Measurements from ENCODE around the gene OPTN. TPM values are rescaled to one million over a fixed set of nuclear protein-coding genes. Genes with fewer than 3 reads are reported as not detected.

The OPTN gene
- total and polyA plus RNA-seq, 10 of the 15 experiments (the other 5 are each of a cell fraction or from before 2014, with no cell fraction given) = 15.2 to 42.4 (median 25.5) TPM

GRCh38 chr10:13117841-13118783, 18.1 kb downstream of the OPTN start:
- H2AFZ ChIP-seq (ENCODE audit: control insufficient read depth, low read depth, low read length) = no peak overlapping the region
- no peaks in the 10 kb centered on the region for H3K79me2 ChIP-seq (ENCODE audit: control insufficient read depth, insufficient read depth, low read length)
- H3K9ac ChIP-seq (ENCODE audit: control insufficient read depth, insufficient read depth, low read length) = no peak overlapping the region
- H3K27me3 ChIP-seq (replicated peaks in 1 of 2; ENCODE audit: control insufficient read depth in 2 of 2, insufficient read depth in 2 of 2, low read length in 1 of 2) = no peaks in the 10 kb centered on the region
- POLR2A ChIA-PET = interaction anchor here (0.6 kb wide), 2 partner anchors 865 to 1510 kb away, joined by 3 to 4 read pairs; no protein-coding TSS in a partner anchor
- TF ChIP-seq RUNX3 (IDR thresholded peaks at IDR 0.05; ENCODE audit: low read length) = peak; percentile 66
- TF ChIP-seq MEF2B (IDR thresholded peaks at IDR 0.05; ENCODE audit: partially characterized antibody, poor library complexity, severe bottlenecking) = peak; percentile 34
- peak in 1 of 2 experiments; percentile 85; a peak in 2 of 4 replicates for TF ChIP-seq ETV6 (conservative IDR thresholded peaks at IDR 0.05 in 1 of 2, IDR thresholded peaks at IDR 0.05 in 1 of 2; ENCODE audit: borderline replicate concordance in 1 of 2, low read depth in 1 of 2)
- 0 out of 2 replicates have a peak, but pooled peaks have one; percentile 50 for TF ChIP-seq TCF7 (IDR thresholded peaks at IDR 0.05; ENCODE audit: borderline replicate concordance)
- peak; percentile 40; the same call in 1 of the 2 replicates for TF ChIP-seq IKZF1 (conservative IDR thresholded peaks at IDR 0.05)
- 0 out of 2 replicates have a peak, but pooled peaks have one; percentile 32 for TF ChIP-seq DPF2 (IDR thresholded peaks at IDR 0.05)
- TF ChIP-seq JUNB (IDR thresholded peaks at IDR 0.05) = peak; percentile 51
- TF ChIP-seq IKZF2 (IDR thresholded peaks at IDR 0.05) = peak; percentile 32 to 49; a peak in 1 of 4 replicates
- peak; percentile 95 for TF ChIP-seq SPI1 (IDR thresholded peaks at IDR 0.05; ENCODE audit: borderline replicate concordance, insufficient read depth, low read depth, low read length)
- TF ChIP-seq CHD1 (IDR thresholded peaks at IDR 0.05; ENCODE audit: low read depth, low read length) = no peak
- TF ChIP-seq CHD2 (IDR thresholded peaks at IDR 0.05; ENCODE audit: borderline replicate concordance, low read depth, low read length) = no peak
- TF ChIP-seq EP300 (IDR thresholded peaks at IDR 0.05; ENCODE audit: borderline replicate concordance in 1 of 2, control insufficient read depth in 1 of 2, low read depth in 2 of 2, low read length in 2 of 2) = peak in 1 of 2 experiments; percentile 13; a peak in 1 of 4 replicates
- no peak for TF ChIP-seq BMI1 (IDR thresholded peaks at IDR 0.05; ENCODE audit: borderline replicate concordance)
- TF ChIP-seq HDAC2 (IDR thresholded peaks at IDR 0.05) = no peak
- TF ChIP-seq BCL11A (IDR thresholded peaks at IDR 0.05; ENCODE audit: low read depth, low read length) = peak; percentile 24; the same call in 1 of the 2 replicates
- TF ChIP-seq MEF2A (IDR thresholded peaks at IDR 0.05; ENCODE audit: insufficient read depth, low read depth, low read length) = peak; percentile 73
- no peak for TF ChIP-seq ASH2L (IDR thresholded peaks at IDR 0.05; ENCODE audit: borderline replicate concordance, low read depth)
- peak; percentile 32; the same call in 1 of the 2 replicates for TF ChIP-seq NFIC (IDR thresholded peaks at IDR 0.05; ENCODE audit: low read depth, low read length)
- SMC1A ChIA-PET (ENCODE audit: uncharacterized antibody, unreplicated experiment) = interaction anchor here (0.7 to 1.7 kb wide), 3 partner anchors 9 to 59 kb away, joined by 3 to 5 read pairs (median 3); partner anchors contain the start of gene MCM10
- H3K4me2 ChIP-seq (ENCODE audit: control insufficient read depth, insufficient read depth) = peak overlapping the region; percentile 51
- CTCF ChIA-PET = interaction anchor here (0.6 to 3.9 kb wide), 6 partner anchors 9 to 1083 kb away, joined by 3 to 19 read pairs (median 4); partner anchors contain the start of gene OPTN
- intact Hi-C loops (cut with micrococcal nuclease; ENCODE audit: unreplicated experiment) = no loop called here
- WGBS (ENCODE audit: insufficient coverage, insufficient replicate concordance, low lambda C conversion rate, missing lambda C conversion rate) = 43% methylated on average over 14 of the region's 14 CpGs
- H3K4me3 ChIP-seq = no peak overlapping the region
- no peaks in the 10 kb centered on the region for H3K9me3 ChIP-seq (replicated peaks; ENCODE audit: control insufficient read depth, insufficient read depth, low read length)
- TSS peak; percentile 64 for BruUV-seq (replicated peaks)
- 0 out of 2 replicates have a peak overlapping the region, but pooled peaks have one; percentile 4 for H3K27ac ChIP-seq (ENCODE audit: control insufficient read depth, insufficient read depth)
- RAD21 ChIA-PET (ENCODE audit: unreplicated experiment) = no interaction called here
- in situ Hi-C loops (cut with MboI) = no loop called here
- peaks cover 15% of the 10 kb centered on the region for H3K4me1 ChIP-seq (ENCODE audit: control insufficient read depth, insufficient read depth, low read length)
- FAIRE-seq (peak; percentile 54), DNase-seq (ENCODE audit: low read depth, low spot score) (no peak), ATAC-seq (peak; percentile 27)
- H3K36me3 ChIP-seq (ENCODE audit: control insufficient read depth in 2 of 2, insufficient read depth in 2 of 2, low read length in 1 of 2) = peaks cover 0 to 4% of the 10 kb centered on the region in 2 experiments; a peak in 3 of 4 replicates
- no peaks in the 10 kb centered on the region for H4K20me1 ChIP-seq (ENCODE audit: control insufficient read depth, insufficient read depth)
